SK-N-MC (cell line): ENCODE data around the gene IAH1.

Experiments used
- EZH2 ChIP-seq: fragments of 200-600 bp; sonication (generic); IDR thresholded peaks from one replicate; pipeline ENCODE4 v1.6.1; 2017; ENCODE audit warnings: antibody characterized with exemption
- FOXP2 ChIP-seq: optimal IDR thresholded peaks from 2 replicates; pipeline ENCODE3; 2011; ENCODE audit warnings: mild to moderate bottlenecking, moderate library complexity; ENCODE audit not compliant: insufficient read depth; ENCODE audit errors: extremely low read length, control extremely low read depth
- POLR2AphosphoS5 ChIP-seq: IDR thresholded peaks from 2 replicates; pipeline ENCODE4 v1.6.1; 2012; ENCODE audit warnings: mild to moderate bottlenecking, low read depth, low read length, borderline replicate concordance

DNA sequence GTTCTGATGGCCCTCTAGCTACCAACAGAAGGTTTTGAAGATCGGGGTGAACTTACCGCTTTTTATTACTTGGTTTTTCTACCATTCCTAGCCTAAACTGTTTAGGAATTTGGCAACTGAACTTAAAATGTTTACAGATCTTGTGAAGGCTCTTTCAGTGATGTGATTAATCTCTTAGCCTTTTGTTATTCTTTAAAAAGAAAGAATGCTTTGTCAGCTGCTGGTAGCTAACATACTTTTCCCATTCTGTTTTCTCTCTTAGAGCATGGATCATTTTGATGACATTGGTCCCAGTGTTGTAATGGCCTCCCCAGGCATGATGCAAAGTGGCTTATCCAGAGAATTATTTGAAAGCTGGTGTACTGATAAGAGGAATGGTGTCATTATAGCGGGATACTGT lies 32.8 kb upstream of the IAH1 start:
- TF ChIP-seq EZH2 (no peak), POLR2AphosphoS5 (no peak), FOXP2 (no peak)
